ENCODE data around the gene TXNRD1. TPM values are rescaled to one million over a fixed set of nuclear protein-coding genes. Genes with fewer than 3 reads are reported as not detected.
A peak's percentile ranks its signal among the peaks of the same experiment; 100 is the strongest.
"Not testable (repeated sequence)": the region's sequence is repeated elsewhere in the genome, so short reads cannot be mapped to it uniquely, and the experiment has no call there.

TXNRD1 gene
- total RNA-seq, 2 experiments from 2014 or later, result 89.0 to 89.5 TPM

- no peaks in the 10 kb centered on the region for H3K36me3 Mint-ChIP-seq
- H3K4me3 Mint-ChIP-seq, result no peak overlapping the region
- ATAC-seq (ENCODE audit: low read depth), result no peak
- H3K4me1 Mint-ChIP-seq, result peaks cover 1% of the 10 kb centered on the region
- POLR2A ChIA-PET, result no interaction called here
- H3K27me3 Mint-ChIP-seq, result peaks cover 3% of the 10 kb centered on the region
- DNase-seq, result no peak
- no peaks in the 10 kb centered on the region for H3K9me3 Mint-ChIP-seq
- no peak overlapping the region for H3K27ac Mint-ChIP-seq
Observed at GRCh38 chr12:104263026-104263425, 47.4 kb downstream of the TXNRD1 start.

- DNase-seq, result no peak
- POLR2A ChIA-PET, result no interaction called here
- no peak overlapping the region for H3K27ac Mint-ChIP-seq
- no peak for ATAC-seq (ENCODE audit: low read depth)
- H3K4me1 Mint-ChIP-seq, result peaks cover 1% of the 10 kb centered on the region
- H3K27me3 Mint-ChIP-seq, result peaks cover 5% of the 10 kb centered on the region
- no peaks in the 10 kb centered on the region for H3K9me3 Mint-ChIP-seq
- H3K36me3 Mint-ChIP-seq, result no peaks in the 10 kb centered on the region
- no peak overlapping the region for H3K4me3 Mint-ChIP-seq
Observed at GRCh38 chr12:104263580-104264358, 48.2 kb downstream of the TXNRD1 start.

DNA sequence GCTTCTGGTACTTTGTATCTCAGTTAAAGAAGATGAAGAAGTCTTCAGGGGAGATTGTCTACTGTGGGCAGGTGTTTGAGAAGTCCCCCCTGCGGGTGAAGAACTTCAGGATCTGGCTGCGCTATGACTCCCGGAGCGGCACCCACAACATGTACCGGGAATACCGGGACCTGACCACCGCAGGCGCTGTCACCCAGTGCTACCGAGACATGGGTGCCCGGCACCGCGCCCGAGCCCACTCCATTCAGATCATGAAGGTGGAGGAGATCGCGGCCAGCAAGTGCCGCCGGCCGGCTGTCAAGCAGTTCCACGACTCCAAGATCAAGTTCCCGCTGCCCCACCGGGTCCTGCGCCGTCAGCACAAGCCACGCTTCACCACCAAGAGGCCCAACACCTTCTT, 49.9 kb downstream of the TXNRD1 start:
- POLR2A ChIA-PET; DNase-seq; H3K4me1 Mint-ChIP-seq; H3K4me3 Mint-ChIP-seq; H3K27me3 Mint-ChIP-seq; ATAC-seq (ENCODE audit: low read depth); H3K9me3 Mint-ChIP-seq; H3K27ac Mint-ChIP-seq; H3K36me3 Mint-ChIP-seq: not testable (repeated sequence)

DNA sequence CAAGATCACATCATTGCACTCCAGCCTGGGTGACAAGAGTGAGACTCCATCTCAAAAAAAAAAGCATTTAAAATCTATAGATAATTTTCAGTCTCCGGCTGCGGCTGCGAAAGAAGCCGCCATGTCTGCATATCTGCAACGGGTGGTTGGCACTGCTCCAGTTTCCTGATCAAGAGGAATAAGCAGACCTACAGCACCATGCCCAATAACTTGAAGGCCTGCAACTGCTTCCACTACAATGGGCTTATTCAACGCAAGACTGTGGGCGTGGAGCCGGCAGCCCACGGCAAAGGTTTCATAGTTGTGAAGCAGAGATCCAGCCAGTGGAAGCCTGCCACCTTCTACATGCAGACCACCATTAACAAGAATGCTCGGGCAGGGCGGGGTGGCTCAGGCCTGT, 57.4 kb downstream of the TXNRD1 start:
- no peaks in the 10 kb centered on the region for H3K36me3 Mint-ChIP-seq
- H3K4me3 Mint-ChIP-seq, result no peak overlapping the region
- no peak overlapping the region for H3K27ac Mint-ChIP-seq
- H3K27me3 Mint-ChIP-seq, result peaks cover 4% of the 10 kb centered on the region
- ATAC-seq (ENCODE audit: low read depth) (no peak), DNase-seq (no peak)
- H3K9me3 Mint-ChIP-seq, result no peaks in the 10 kb centered on the region
- POLR2A ChIA-PET, result no interaction called here
- H3K4me1 Mint-ChIP-seq, result peaks cover 5% of the 10 kb centered on the region

DNA sequence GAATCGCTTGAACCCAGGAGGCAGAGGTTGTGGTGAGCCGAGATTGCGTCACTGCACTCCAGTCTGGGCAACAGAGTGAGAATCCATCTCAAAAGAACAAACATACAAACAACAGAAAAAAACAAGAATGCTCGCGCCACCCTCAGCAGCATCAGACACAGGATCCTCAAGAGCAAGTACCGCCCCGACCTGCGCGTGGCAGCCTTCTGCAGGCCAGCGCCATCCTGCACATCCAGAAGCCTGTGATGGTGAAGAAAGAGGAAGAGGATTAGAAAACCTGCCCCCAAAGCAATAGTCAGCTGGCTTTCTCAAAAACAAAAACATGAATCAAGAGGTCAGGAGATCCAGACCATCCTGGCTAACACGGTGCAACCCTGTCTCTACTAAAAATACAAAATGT, 57.9 kb downstream of the TXNRD1 start:
- peaks cover 5% of the 10 kb centered on the region for H3K4me1 Mint-ChIP-seq
- H3K27ac Mint-ChIP-seq, result no peak overlapping the region
- peaks cover 4% of the 10 kb centered on the region for H3K27me3 Mint-ChIP-seq
- H3K9me3 Mint-ChIP-seq, result no peaks in the 10 kb centered on the region
- H3K36me3 Mint-ChIP-seq, result no peaks in the 10 kb centered on the region
- ATAC-seq (ENCODE audit: low read depth) (no peak), DNase-seq (no peak)
- POLR2A ChIA-PET, result no interaction called here
- no peak overlapping the region for H3K4me3 Mint-ChIP-seq

DNA sequence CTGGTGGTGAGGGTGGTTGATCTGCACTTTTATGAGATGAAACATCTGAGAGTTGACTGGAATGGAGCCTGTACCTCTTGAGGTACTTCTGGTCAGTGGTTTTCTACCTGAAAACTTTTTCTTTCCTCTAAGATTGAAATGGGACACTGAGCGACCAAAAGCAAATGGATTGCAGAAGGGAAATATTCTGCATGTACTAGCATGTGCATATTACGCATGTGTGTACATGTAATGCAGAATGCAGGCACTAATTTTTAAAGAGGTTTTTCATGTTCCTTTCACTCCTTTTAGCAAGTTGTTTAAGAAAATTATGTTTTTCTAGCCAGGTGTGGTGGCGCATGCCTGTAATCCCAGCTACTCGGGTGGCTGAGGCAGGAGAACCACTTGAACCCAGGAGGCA, 59.2 kb downstream of the TXNRD1 start:
- peaks cover 2% of the 10 kb centered on the region for H3K27me3 Mint-ChIP-seq
- H3K9me3 Mint-ChIP-seq, result no peaks in the 10 kb centered on the region
- H3K4me1 Mint-ChIP-seq, result peaks cover 5% of the 10 kb centered on the region
- no peak for ATAC-seq (ENCODE audit: low read depth)
- H3K27ac Mint-ChIP-seq, result no peak overlapping the region
- no peak overlapping the region for H3K4me3 Mint-ChIP-seq
- DNase-seq, result no peak
- H3K36me3 Mint-ChIP-seq, result no peaks in the 10 kb centered on the region
- POLR2A ChIA-PET, result no interaction called here

- Mint-ChIP-seq H3K4me1 (peaks cover 8% of the 10 kb centered on the region), H3K36me3 (peaks cover 2% of the 10 kb centered on the region), H3K27ac (no peak overlapping the region), H3K27me3 (peaks cover 2% of the 10 kb centered on the region), H3K9me3 (no peaks in the 10 kb centered on the region), H3K4me3 (peak overlapping the region; percentile 68)
- ATAC-seq (ENCODE audit: low read depth), result no peak
- DNase-seq, result no peak
- POLR2A ChIA-PET, result interaction anchor here (1.5 to 2.6 kb wide), 2 partner anchors 11 to 13 kb away, joined by 10 to 11 read pairs; no protein-coding TSS in a partner anchor
Observed at GRCh38 chr12:104275689-104276088, 60.1 kb downstream of the TXNRD1 start.

GRCh38 chr12:104276273-104277131, 60.9 kb downstream of the TXNRD1 start:
- peak overlapping the region; percentile 68 for H3K4me3 Mint-ChIP-seq
- POLR2A ChIA-PET, result interaction anchor here (1.5 to 2.6 kb wide), 2 partner anchors 10 to 12 kb away, joined by 10 to 11 read pairs; no protein-coding TSS in a partner anchor
- no peaks in the 10 kb centered on the region for H3K9me3 Mint-ChIP-seq
- peak overlapping the region; percentile 72 for H3K27ac Mint-ChIP-seq
- H3K4me1 Mint-ChIP-seq, result peaks cover 12% of the 10 kb centered on the region
- peaks cover 2% of the 10 kb centered on the region for H3K27me3 Mint-ChIP-seq
- DNase-seq, result no peak
- H3K36me3 Mint-ChIP-seq, result peaks cover 2% of the 10 kb centered on the region
- ATAC-seq (ENCODE audit: low read depth), result peak; percentile 65

DNA sequence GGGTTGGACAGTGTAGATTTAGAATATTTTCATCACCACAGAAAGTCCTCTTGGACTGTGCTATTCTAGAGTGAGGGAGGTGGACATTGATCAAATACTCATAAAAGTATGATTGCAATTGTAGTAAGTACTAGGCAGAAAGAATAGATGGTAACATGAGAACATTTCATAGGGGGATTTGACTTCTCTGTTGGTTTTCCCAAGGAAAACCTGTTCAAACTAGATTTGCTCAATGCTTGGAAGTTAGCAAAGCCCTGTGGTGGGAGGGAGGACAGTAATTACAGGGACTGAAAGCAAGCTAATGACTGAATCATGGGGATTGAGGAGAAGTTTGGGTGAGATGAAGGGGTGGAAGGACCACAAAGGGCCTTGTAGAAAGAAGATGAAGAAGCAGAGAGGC, 63.6 kb downstream of the TXNRD1 start:
- Mint-ChIP-seq H3K4me3 (no peak overlapping the region), H3K4me1 (peaks cover 13% of the 10 kb centered on the region), H3K9me3 (no peaks in the 10 kb centered on the region), H3K27me3 (peaks cover 6% of the 10 kb centered on the region), H3K36me3 (peaks cover 2% of the 10 kb centered on the region), H3K27ac (no peak overlapping the region)
- POLR2A ChIA-PET, result no interaction called here
- ATAC-seq (ENCODE audit: low read depth), result no peak
- no peak for DNase-seq

GRCh38 chr12:104280111-104280510, 64.5 kb downstream of the TXNRD1 start:
- Mint-ChIP-seq H3K4me1 (peaks cover 13% of the 10 kb centered on the region), H3K4me3 (no peak overlapping the region), H3K27me3 (peaks cover 6% of the 10 kb centered on the region), H3K9me3 (no peaks in the 10 kb centered on the region), H3K27ac (no peak overlapping the region), H3K36me3 (peaks cover 2% of the 10 kb centered on the region)
- POLR2A ChIA-PET, result no interaction called here
- no peak for ATAC-seq (ENCODE audit: low read depth)
- no peak for DNase-seq

DNA sequence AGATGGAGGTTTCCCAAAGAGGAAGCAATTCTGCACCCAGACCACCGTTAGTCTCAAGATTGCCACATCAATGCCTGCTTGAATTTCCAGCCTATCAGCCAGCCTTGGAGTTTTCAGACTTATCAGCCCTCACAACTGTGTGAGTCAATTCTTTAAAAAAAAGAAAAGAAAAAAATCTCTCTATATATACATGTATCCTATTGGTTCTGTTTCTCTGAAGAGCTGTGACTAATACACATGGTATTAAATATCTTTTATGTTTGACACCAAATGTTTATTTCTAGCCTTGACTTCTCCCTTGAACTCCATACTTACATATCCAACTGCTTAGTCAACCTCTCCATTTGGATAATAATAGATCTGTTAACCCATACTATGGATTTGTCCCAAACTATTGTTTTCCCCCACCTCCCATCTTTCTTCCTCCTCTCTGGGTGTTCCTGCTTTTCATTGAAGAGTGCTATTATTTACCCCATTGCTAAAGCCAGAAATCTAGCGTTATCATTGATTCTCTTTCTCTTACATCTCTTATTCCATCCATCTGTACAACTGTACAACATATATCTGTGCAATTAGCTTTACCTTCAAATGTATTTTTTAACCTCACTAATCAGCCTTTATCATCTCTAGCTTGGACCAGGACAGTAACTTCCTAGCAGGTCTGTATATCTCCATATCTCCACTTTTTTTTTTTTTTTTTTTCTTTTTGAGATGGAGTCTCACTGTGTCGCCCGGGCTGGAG, 65.3 kb downstream of the TXNRD1 start:
- Mint-ChIP-seq H3K9me3 (no peaks in the 10 kb centered on the region), H3K36me3 (peaks cover 2% of the 10 kb centered on the region), H3K4me3 (no peak overlapping the region), H3K27me3 (peaks cover 6% of the 10 kb centered on the region), H3K4me1 (peaks cover 14% of the 10 kb centered on the region), H3K27ac (no peak overlapping the region)
- ATAC-seq (ENCODE audit: low read depth), result no peak
- POLR2A ChIA-PET, result no interaction called here
- DNase-seq, result no peak

GRCh38 chr12:104281636-104282035, 66.1 kb downstream of the TXNRD1 start:
- H3K27me3 Mint-ChIP-seq, result peaks cover 6% of the 10 kb centered on the region
- H3K4me3 Mint-ChIP-seq, result no peak overlapping the region
- ATAC-seq (ENCODE audit: low read depth), result no peak
- POLR2A ChIA-PET, result no interaction called here
- peaks cover 17% of the 10 kb centered on the region for H3K4me1 Mint-ChIP-seq
- peak overlapping the region; percentile 52 for H3K27ac Mint-ChIP-seq
- no peak for DNase-seq
- H3K36me3 Mint-ChIP-seq, result peaks cover 2% of the 10 kb centered on the region
- no peaks in the 10 kb centered on the region for H3K9me3 Mint-ChIP-seq

DNA sequence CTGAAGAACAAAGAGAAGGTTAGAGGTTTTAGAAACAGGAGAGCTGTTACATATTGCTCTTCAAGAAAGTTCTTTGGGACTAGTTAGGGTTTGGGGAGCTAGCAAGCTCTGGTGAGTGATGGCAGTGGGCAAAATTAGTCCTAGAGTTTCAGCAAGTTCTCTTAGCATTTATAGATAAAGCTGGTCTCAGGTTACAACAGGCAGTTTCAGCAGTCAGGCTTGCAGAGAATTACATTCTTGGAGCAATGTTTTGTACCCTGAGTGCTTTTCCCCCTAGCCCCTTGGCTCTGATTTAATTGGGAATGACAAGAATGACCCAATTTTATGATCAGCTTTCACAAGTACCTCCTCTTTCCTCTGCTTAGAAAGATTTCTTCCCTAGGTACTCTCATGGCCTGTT, 66.5 kb downstream of the TXNRD1 start:
- H3K4me1 Mint-ChIP-seq, result peaks cover 18% of the 10 kb centered on the region
- no peak overlapping the region for H3K27ac Mint-ChIP-seq
- H3K4me3 Mint-ChIP-seq, result no peak overlapping the region
- ATAC-seq (ENCODE audit: low read depth) (no peak), DNase-seq (no peak)
- no peaks in the 10 kb centered on the region for H3K9me3 Mint-ChIP-seq
- peaks cover 2% of the 10 kb centered on the region for H3K36me3 Mint-ChIP-seq
- peaks cover 6% of the 10 kb centered on the region for H3K27me3 Mint-ChIP-seq
- POLR2A ChIA-PET, result no interaction called here
